ENCODE data around the gene TLR1.
"Not testable (repeated sequence)": the region's sequence is repeated elsewhere in the genome, so short reads cannot be mapped to it uniquely, and the experiment has no call there.

The TLR1 gene

DNA sequence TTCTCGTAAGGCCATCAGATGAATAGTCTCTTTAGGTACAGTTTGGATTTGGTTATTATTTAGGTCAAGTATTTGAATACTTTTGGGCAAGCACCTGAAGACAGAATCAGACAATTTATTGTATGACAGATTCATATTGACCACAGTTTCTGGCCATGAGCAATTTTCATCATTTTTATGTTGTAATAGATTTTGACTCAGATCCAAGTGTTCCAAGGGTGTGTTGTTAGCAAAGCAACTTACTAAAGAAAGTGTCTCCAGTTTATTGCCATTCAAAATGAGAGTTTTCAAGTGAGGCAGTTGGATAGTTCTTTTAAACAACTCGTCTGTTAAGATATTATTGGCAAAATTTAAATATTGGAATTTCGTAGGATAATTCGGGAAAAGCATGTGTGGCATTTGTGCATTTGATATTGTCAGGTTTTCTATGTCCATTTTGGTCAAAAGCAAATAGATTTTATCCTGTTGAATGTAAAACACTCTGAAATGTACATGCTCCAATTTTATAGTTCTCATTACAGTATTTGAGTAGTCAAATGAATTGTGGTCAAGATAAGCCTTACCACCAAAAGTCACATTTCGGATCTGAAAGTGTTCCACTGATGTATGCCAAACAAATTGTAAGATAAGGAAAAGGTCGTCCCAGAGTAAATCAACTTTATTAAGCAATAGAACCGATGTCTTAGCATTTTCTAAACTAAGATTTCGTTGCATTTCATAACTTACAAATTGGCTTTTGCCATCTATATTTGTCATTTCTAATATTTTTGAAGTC lies 30.2 kb downstream of the TLR1 start:
- DNase-seq (ENCODE audit: low read depth): no peak

DNA sequence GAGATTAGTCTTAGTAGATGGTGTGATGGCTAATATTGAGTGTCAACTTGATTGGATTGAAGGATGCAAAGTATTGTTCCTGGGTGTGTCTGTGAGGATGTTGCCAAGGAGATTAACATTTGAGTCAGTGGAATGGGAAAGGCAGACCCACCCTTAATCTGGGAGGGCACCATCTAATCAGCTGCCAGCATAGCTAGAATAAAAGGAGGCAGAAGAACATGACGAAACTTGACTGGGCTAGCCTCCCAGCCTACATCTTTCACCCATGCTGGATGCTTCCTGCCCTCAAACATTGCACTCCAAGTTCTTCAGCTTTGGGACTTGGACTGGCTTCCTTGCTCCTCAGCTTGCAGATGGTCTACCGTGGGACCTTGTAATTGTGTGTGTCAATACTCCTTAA lies 34.3 kb downstream of the TLR1 start:
- DNase-seq (ENCODE audit: low read depth): not testable (repeated sequence)

DNA sequence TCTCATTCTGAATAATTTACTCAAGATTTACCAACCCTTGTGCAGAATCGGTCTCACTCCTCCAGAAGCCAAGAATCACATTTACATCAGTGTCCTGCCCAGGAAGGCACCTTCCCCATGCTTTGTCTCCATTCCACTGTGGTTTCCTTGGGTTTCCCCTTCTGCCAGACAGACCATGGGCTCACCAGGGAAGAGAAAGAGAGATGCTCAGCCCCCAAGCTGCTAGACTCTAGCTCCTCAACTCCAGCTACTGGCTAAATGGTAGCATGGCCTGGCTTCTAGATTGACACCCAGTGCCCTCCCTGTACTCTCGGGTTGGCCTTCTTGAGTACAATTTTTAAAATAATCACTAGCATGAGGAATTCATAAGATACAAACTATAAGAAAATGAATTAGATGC lies 34.7 kb downstream of the TLR1 start:
- DNase-seq (ENCODE audit: low read depth): no peak

DNA sequence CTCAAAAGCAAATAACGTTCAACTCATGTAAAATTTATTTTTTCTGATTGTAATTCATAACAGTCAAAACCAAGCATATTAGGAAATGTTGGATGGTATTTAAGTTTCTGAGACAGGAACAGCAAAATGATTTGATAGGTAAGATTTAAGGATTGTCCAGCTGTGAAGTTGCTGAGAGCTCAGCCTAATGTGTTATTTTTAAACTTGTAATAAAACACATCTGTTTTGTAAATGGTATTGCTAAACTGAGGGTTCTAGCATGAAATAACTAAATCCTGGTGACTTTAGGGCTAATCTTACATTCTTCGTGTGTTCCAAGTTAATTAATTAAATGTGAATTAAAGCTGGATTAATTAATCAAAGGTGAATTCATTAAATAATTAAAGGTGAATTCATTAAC lies 35.1 kb downstream of the TLR1 start:
- DNase-seq (ENCODE audit: low read depth): no peak

DNA sequence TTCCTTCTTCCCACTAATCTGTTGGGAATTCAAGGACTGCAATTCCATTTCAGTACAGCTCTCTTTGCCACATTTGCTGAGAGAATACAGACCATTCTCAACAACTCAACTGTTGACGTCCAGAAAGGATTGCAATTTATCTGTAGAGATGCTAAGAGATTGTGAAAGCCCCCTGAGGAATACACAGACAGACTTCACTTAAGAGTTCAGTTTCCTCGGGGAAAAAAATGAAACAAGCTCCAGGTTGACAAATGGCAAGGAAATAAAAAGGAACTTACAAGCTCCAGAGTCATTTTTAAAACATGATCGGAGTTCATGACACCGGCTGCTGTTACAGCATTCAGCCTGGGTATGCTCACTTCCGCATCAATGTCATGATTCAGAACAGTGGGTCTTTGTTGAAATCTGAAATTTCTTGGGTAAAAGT lies 35.6 kb downstream of the TLR1 start:
- no peak for DNase-seq (ENCODE audit: low read depth)

DNA sequence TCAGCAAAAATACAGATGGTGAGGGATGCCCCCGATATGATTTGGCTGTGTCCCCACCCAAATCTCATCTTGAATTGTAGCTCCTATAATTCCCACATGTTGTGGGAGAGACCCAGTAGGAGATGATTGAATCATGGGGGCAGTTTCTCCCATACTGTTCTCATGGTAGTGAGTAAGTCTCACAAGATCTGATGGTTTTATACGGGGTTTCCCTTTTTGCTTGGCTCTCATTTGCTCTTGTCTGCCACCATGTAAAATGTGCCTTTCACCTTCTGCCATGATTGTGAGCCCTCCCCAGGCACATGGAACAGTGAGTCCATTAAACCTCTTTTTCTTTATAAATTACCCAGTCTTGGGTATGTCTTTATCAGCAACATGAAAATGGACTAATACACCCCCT lies 37.7 kb downstream of the TLR1 start:
- not testable (repeated sequence) for DNase-seq (ENCODE audit: low read depth)

DNA sequence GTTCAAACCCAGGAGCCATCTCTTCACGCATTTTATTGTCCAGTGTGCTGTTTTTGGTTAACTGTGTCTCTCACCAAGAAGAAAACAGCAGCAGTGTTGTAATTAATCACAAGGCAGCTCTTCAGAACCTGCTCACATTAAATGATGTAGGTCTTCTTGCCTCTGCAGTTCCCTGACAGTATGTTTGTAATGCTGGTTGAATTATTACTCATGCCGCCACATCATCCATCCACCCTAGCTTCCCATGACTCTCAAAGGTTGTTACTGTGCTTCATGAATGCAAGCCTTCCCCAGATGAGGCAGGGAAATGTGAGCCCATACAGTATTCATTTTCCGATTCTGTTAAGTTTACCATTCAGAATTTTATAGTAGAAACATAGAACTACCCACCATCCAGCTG lies 39.2 kb downstream of the TLR1 start:
- no peak for DNase-seq (ENCODE audit: low read depth)

DNA sequence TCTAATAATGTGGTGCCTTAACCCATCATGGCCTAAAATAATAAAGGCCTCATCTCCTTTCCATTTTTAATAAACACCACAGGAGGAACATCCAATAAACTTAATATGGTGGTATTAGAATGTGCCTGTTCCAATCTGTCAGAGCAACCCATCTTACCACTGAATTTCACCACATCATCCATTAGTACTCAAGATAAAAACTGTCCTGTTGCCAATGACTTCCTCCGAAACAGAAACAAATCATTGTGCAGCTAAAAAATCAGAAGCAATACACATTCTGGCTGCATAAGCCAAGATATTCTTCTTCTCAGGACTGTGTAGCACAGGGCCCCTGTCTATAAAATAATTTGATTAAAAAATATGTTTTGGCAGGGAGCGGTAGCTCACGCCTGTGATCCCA lies 40.3 kb downstream of the TLR1 start:
- DNase-seq (ENCODE audit: low read depth): no peak

DNA sequence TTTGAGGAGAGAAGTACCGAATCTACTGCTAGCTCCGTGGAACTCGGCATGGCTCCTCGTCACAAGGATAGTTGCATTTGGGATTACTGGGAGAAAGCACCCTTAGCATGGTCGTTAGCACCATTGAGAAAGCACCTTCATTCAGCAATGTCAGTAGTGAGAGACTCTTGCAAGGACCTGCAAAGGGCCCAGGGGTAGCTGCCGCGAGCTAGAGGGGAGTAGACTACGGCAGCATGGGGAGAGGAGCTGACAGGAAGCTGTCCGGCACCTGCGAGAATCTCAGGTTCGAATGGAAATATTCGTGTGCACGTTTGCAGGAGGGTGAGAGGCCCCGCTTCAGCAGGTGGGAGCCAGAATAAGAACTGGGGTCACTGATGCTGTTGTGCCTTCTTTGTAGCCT lies 42.0 kb downstream of the TLR1 start:
- no peak for DNase-seq (ENCODE audit: low read depth)

DNA sequence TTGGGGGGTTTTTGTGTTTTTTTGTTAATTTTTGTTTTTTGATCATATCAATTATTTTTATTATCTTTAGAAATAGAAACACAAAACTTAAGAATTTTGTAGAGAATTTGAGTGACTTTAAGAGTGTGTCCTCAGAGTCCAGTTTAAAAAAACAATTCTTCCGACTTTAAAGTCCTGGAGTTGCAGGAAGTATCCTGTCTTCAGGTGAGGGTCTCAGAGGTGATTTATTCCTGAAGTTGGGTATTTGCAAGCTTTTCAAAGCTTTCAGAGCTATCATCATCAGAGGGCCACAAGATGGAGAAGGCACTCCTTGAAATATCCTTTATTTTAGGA lies 44.8 kb downstream of the TLR1 start:
- DNase-seq (ENCODE audit: low read depth): no peak

DNA sequence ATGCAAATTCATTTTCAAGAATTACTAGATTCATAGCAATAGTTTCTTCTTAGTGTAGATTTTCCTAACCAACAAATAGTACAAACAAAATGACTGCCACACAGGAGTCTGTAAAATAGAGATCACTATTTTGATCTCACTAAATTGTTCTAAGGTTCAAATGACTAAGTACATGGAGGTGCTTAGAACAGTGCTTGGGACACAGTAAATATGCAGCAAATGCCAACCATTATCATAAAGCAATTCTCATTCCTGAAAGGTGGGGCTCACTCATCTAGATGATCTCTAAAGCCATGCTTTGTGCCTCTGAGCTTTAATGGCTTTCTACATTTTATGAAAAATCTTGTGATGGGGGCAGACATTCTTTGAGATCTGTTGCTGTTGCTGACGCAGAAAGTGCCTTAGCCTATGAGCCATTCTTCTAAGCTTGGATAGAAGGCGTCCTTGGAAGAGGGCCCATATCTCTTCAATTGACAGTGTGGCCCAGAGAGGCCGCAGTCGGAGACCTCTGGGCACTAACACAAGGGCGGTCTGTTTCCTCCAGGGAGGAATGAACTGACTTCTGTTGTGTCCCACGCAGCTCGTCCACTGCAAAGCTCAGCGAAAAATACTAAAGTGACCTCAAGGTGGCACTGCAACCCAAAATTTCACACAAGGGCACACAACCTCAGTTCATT lies 45.3 kb downstream of the TLR1 start:
- DNase-seq (ENCODE audit: low read depth): peak; percentile 2

DNA sequence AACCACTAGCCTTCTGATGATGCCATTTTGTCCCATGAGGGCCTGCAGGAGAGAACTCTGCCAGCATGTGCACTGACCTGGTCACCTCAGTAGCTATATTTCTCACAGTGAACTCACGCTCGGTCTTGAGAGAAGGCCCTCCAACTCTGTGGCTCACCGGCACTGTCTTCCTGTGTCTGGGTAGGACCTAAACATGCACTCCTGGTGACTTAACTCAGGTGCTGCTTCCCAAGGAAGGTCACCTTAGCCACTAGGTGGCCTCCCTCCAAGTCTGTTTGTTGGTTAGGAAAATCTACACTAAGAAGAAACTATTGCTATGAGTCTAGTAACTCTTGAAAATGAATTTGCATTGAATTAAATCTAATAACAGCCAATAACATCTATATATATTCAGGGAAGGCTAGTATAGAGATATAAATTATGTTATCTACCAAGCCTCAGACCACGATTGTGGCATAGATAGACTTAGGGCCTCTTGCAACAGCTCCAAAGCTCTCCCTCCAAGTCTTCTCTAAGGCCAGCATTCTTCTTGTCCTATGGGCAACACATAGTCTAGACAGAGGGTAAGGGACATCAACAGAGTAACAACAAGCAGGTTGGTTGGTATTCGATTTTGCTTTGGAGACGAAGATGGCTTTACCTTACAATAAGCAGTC lies 46.5 kb downstream of the TLR1 start:
- DNase-seq (ENCODE audit: low read depth): no peak

DNA sequence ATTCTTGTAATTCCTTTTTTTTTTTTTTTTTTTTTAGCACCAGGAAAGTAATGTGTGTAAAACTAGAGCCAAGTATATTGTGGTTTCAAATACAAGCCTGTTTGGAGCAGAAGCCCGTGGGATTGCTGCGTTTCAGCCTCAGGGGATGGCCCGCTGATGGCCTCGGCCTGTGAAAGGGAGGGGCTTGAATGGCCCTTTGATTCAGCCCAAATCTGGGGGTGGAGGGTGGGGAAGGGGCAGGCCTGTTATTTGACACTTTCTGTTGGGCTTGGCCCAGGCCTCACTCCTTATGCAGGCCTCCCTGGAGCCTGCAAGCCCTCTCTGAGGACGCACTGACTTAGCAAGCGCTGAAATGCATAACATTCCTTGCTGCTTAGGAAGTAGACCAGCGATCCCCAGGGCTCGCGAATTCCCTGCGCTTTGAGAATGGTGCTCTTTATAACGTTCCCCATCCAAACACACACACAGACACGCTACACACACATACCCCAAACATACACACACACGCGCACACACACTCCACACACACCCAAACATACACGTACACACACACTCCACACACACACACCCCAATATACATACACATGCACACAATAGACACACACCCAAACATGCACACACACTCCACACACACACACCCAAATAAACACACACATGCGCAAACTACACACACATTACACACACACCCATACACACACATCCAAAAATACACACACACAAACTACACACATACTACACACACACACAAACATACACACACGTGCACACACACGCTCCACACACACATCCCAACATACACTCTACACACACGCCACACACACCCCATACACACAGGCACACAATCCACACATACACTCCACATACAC lies 51.4 kb downstream of the TLR1 start:
- DNase-seq (ENCODE audit: low read depth): no peak

DNA sequence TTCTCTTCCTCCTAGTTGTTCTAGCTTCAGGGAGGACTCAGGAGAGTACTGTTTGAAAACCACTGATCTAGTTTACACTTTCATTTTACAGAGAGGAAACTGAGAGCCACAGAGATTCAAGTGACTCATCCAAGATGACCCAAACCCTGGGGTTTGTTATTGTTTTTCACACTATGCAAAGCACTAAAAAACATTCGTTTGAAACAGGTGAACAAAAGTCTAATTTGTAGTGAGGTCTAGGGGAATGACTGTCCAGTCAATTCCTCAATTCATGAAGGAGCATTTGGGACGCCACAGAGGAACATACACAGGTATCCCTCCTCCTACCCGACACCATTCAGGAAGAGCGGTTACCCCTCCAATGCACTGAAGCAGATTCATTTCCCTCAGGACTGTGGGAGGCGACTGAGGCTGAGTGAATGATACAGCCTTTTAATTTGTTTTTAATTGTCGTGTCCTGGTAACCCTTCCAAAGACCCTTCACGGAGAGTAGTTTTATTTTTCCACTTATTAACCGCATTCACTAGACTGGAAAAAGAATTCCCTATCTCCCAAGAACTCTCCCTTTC lies 52.1 kb downstream of the TLR1 start:
- no peak for DNase-seq (ENCODE audit: low read depth)

DNA sequence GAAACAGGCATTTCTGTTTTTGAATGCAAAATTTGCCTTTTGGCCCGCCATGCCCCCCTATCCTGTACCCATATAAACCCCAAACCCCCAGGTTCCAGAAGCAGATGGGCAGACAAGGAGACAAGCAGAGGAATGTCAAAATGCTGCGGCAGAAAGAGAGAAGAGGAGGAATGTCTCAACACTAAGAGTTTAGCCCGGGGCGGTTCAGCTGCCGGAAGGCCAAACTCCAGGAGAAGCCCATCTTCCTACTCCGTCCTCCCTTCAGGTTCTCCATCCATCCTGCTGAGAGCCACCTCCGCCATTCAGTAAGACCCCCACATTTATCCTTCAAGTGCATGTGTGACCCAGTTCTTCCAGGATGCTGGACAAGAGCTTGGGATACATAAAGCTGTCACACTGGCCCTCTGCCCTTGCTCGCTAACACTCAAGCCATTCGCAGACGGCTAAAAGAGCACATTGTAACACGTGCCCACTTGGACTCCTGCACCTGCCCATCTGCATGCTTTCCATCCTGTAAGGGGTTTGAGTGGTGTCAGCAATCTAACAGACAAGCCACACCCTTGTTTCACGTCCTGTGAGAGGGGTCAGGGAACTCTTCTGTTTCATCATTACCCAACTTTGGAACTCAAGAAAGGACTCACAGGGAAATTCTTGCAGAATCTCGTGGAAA lies 53.1 kb downstream of the TLR1 start:
- no peak for DNase-seq (ENCODE audit: low read depth)

DNA sequence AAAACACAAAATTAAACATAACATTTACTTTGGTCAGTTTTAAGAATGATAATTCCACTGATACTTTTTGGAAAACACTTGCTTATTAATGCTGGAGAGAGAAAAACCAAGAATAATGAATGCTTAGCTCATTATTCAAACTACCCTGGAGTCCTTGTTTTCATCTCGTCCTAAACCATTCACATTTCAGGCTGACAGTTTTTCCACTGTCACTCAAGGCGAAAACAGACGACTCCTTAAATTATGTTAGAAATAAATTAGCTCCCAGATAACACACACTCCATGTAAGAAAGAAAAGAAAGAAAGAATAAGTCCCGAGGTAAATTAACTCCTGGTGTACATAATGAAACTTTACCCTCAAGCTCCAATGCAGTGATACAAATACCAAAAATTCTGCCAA lies 55.3 kb downstream of the TLR1 start:
- DNase-seq (ENCODE audit: low read depth): no peak

DNA sequence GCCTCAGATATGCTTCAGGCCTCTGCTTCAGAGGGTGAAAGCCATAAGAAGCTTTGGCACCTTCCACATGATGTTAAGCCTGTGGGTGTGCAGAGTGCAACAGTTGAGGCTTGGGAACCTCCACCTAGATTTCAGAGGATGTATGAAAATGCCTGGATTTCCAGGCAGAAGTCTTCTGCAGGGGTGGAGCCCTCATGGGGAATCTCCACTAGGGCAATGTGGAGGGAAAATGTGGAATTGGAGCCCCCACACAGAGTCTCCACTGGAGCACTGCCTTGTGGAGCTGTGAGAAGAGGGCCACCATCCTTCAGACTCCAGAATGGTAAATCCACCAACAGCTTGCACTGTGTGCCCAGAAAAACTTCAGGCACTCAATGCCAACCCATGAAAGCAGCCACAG lies 57.0 kb downstream of the TLR1 start:
- no peak for DNase-seq (ENCODE audit: low read depth)
